Gastrocnemius medialis (tissue), 4 donors: Measurements from ENCODE around the gene REXO4. TPM values are rescaled to one million over a fixed set of nuclear protein-coding genes. Genes with fewer than 3 reads are reported as not detected.

Source experiments
- ATAC-seq, 2 donors: fragments of 150-250 bp; one replicate each; pipeline ENCODE4 v1.9.1; 2016
- DNase-seq, 2 donors: peaks; one replicate each; pipeline ENCODE4 v3.0.0-alpha.2; 2019
- H3K27ac ChIP-seq, 4 donors: fragments of 200-600 bp; sonication (generic); 1 replicate in 1 of 4; 2 replicates in 3 of 4; pipeline ENCODE4 v1.5.1; 2016 to 2018; ENCODE audit warnings: mild to moderate bottlenecking in 2 of 4, moderate library complexity in 1 of 4
- H3K27me3 ChIP-seq, 3 donors: fragments of 200-600 bp; sonication (generic) in 2 of 3; 1 replicate in 1 of 3; 2 replicates in 2 of 3; pipeline versions ENCODE4 v1.5.1 to v1.6.0; 2016 to 2019; ENCODE audit warnings: mild to moderate bottlenecking in 1 of 3, moderate library complexity in 1 of 3
- H3K36me3 ChIP-seq, 2 donors: fragments of 200-600 bp; sonication (generic) in 1 of 2; one replicate each; pipeline ENCODE4 v1.5.1; 2017 to 2018
- H3K4me1 ChIP-seq, 2 donors: fragments of 200-600 bp; sonication (generic) in 1 of 2; one replicate each; pipeline ENCODE4 v1.5.1; 2016 to 2017; ENCODE audit warnings: mild to moderate bottlenecking in 2 of 2
- H3K4me3 ChIP-seq, 4 donors: fragments of 200-600 bp; sonication (generic) in 3 of 4; 1 replicate in 1 of 4; 2 replicates in 3 of 4; pipeline ENCODE4 v1.5.1; 2016 to 2019; ENCODE audit warnings: mild to moderate bottlenecking in 2 of 4
- H3K9me3 ChIP-seq, 3 donors: fragments of 200-600 bp; sonication (generic) in 2 of 3; 1 replicate in 1 of 3; 2 replicates in 2 of 3; pipeline ENCODE4 v1.5.1; 2016 to 2019
- CTCF ChIP-seq, 5 experiments: fragments of 450-650 bp in 3 of 5; fragments of 200-600 bp in 2 of 5; sonication (generic) in 2 of 5; IDR thresholded peaks in 4 of 5; conservative IDR thresholded peaks in 1 of 5; 1 replicate in 4 of 5; 2 replicates in 1 of 5; pipeline ENCODE4 v1.5.1; 2016 to 2019; ENCODE audit warnings: antibody characterized with exemption in 5 of 5, mild to moderate bottlenecking in 3 of 5, moderate library complexity in 3 of 5
- POLR2A ChIP-seq, 2 donors: fragments of 450-650 bp; IDR thresholded peaks; one replicate each; pipeline ENCODE4 v1.6.1; 2017; ENCODE audit warnings: antibody characterized with exemption in 2 of 2, mild to moderate bottlenecking in 2 of 2, moderate library complexity in 2 of 2
- in situ Hi-C, 4 donors: fragments of 200-750 bp; cut with MboI; loops; one replicate each; pipeline versions ENCODE4 v1.15.0 to v1.8.0; 2017; ENCODE audit warnings: low sequenced_read_pairs in 4 of 4
- intact Hi-C: fragments of 100-400 bp; cut with DNase I; formaldehyde crosslinking; loops from one replicate; pipeline ENCODE4 v1.15.1; 2023; ENCODE audit warnings: low total_unique reads
- total RNA-seq, 4 donors: library from RNA; depleted of rRNA; stranded (reverse); fragments of >200 nt; gene quantifications; one replicate each; pipeline versions ENCODE4 v1.1.0 to v1.2.3, GENCODE V29; 2016

REXO4 gene
- total RNA-seq, 4 donors from 2014 or later, result 26.1 to 42.5 (median 34.6) TPM

GRCh38 chr9:133426011-133426410 is 8.2 kb upstream of the REXO4 start:
- Histone ChIP-seq H3K27ac (no peak overlapping the region), H3K4me3 (no peak overlapping the region), H3K4me1 (peaks cover 5 to 15% of the 10 kb centered on the region in 2 donors), H3K9me3 (no peaks in the 10 kb centered on the region), H3K36me3 (no peaks in the 10 kb centered on the region), H3K27me3 (peaks cover 9 to 16% (median 10%) of the 10 kb centered on the region in 3 donors)
- in situ Hi-C loops, result no loop called here
- intact Hi-C loops, result no loop called here
- no peak for DNase-seq
- no peak for ATAC-seq
- TF ChIP-seq CTCF (IDR thresholded peaks at IDR 0.05 in 4 of 5, conservative IDR thresholded peaks at IDR 0.05 in 1 of 5) (no peak), POLR2A (IDR thresholded peaks at IDR 0.05) (no peak)

GRCh38 chr9:133425049-133425632 is 7.3 kb upstream of the REXO4 start:
- Histone ChIP-seq H3K36me3 (no peaks in the 10 kb centered on the region), H3K9me3 (no peaks in the 10 kb centered on the region), H3K4me1 (peaks cover 5 to 15% of the 10 kb centered on the region in 2 donors), H3K27ac (peak overlapping the region; percentile 41 to 77 (median 54)), H3K4me3 (no peak overlapping the region), H3K27me3 (peaks cover 9 to 16% (median 10%) of the 10 kb centered on the region in 3 donors)
- DNase-seq (peak; percentile 48 to 52), ATAC-seq (peak; percentile 87 to 93)
- intact Hi-C loops (no loop called here), in situ Hi-C loops (no loop called here)
- TF ChIP-seq CTCF (IDR thresholded peaks at IDR 0.05 in 4 of 5, conservative IDR thresholded peaks at IDR 0.05 in 1 of 5) (no peak), POLR2A (IDR thresholded peaks at IDR 0.05) (peak in 1 of 2 donors; percentile 10)

- no peak overlapping the region for H3K4me3 ChIP-seq
- H3K9me3 ChIP-seq, result no peaks in the 10 kb centered on the region
- H3K36me3 ChIP-seq, result no peaks in the 10 kb centered on the region
- in situ Hi-C loops (no loop called here), intact Hi-C loops (no loop called here)
- DNase-seq (no peak), ATAC-seq (no peak)
- H3K27ac ChIP-seq, result peak overlapping the region in 2 of 4 donors; percentile 41 to 77
- TF ChIP-seq POLR2A (IDR thresholded peaks at IDR 0.05) (no peak), CTCF (IDR thresholded peaks at IDR 0.05 in 4 of 5, conservative IDR thresholded peaks at IDR 0.05 in 1 of 5) (no peak)
- peaks cover 9 to 13% (median 10%) of the 10 kb centered on the region in 3 donors for H3K27me3 ChIP-seq
- peaks cover 5 to 15% of the 10 kb centered on the region in 2 donors for H3K4me1 ChIP-seq
Measured at GRCh38 chr9:133424187-133424586, 6.4 kb upstream of the REXO4 start.

GRCh38 chr9:133423216-133423615 is 5.4 kb upstream of the REXO4 start:
- DNase-seq, result no peak

More at GRCh38 chr9:133423216-133423615, 5.4 kb upstream of the REXO4 start:
- in situ Hi-C loops (no loop called here), intact Hi-C loops (no loop called here)
- H3K27me3 ChIP-seq, result peaks cover 6 to 10% (median 9%) of the 10 kb centered on the region in 3 donors
- H3K36me3 ChIP-seq, result no peaks in the 10 kb centered on the region
- no peaks in the 10 kb centered on the region for H3K9me3 ChIP-seq
- peak overlapping the region in 1 of 4 donors; percentile 77 for H3K27ac ChIP-seq
- TF ChIP-seq CTCF (IDR thresholded peaks at IDR 0.05 in 4 of 5, conservative IDR thresholded peaks at IDR 0.05 in 1 of 5) (no peak), POLR2A (IDR thresholded peaks at IDR 0.05) (no peak)
- H3K4me1 ChIP-seq, result peaks cover 11 to 24% of the 10 kb centered on the region in 2 donors
- H3K4me3 ChIP-seq, result no peak overlapping the region
- peak in 1 of 2 donors; percentile 17 for ATAC-seq
